ENCODE measurements around the gene FUS. TPM values are rescaled to one million over a fixed set of nuclear protein-coding genes. Genes with fewer than 3 reads are reported as not detected.
A peak's percentile ranks its signal among the peaks of the same experiment; 100 is the strongest.

Gene FUS
- total and polyA plus RNA-seq, 2 of the 13 experiments (the other 11 are each of a cell fraction or from before 2014, with no cell fraction given) = 68.1 to 168 TPM

- no peak for TF ChIP-seq ISX (CRISPR knock-in tag; conservative IDR thresholded peaks at IDR 0.05)
- TF ChIP-seq LBX2 (CRISPR knock-in tag; IDR thresholded peaks at IDR 0.05; ENCODE audit: borderline replicate concordance) = peak; percentile 38; the same call in 1 of the 2 replicates
- TF ChIP-seq ZNF281 (CRISPR knock-in tag; IDR thresholded peaks at IDR 0.05; ENCODE audit: borderline replicate concordance) = no peak
- no peak for TF ChIP-seq REXO4 (CRISPR knock-in tag; IDR thresholded peaks at IDR 0.05; ENCODE audit: borderline replicate concordance)
- no peak; the same call in 1 of the 2 replicates for TF ChIP-seq ZNF670 (CRISPR knock-in tag; IDR thresholded peaks at IDR 0.05; ENCODE audit: borderline replicate concordance)
- no peak for TF ChIP-seq XRCC5 (optimal IDR thresholded peaks at IDR 0.05; ENCODE audit: low read length)
- TF ChIP-seq ZBTB34 (CRISPR knock-in tag; IDR thresholded peaks at IDR 0.05) = peak; percentile 57; the same call in 1 of the 2 replicates
- TF ChIP-seq ZNF710 (CRISPR knock-in tag; IDR thresholded peaks at IDR 0.05; ENCODE audit: borderline replicate concordance) = no peak
- no peak for TF ChIP-seq NONO (IDR thresholded peaks at IDR 0.05)
- TF ChIP-seq NONO (CRISPR knock-in tag; conservative IDR thresholded peaks at IDR 0.05) = peak; percentile 27; the same call in 1 of the 2 replicates
- peak in 1 of 2 experiments; percentile 3; a peak in 2 of 4 replicates for TF ChIP-seq POLR2A (IDR thresholded peaks at IDR 0.05; ENCODE audit: insufficient read depth in 1 of 2, low read depth in 2 of 2, low read length in 2 of 2)
- no peak for TF ChIP-seq SP1 (IDR thresholded peaks at IDR 0.05)
- no peak for TF ChIP-seq SP1 (CRISPR knock-in tag; IDR thresholded peaks at IDR 0.05)
- no peak for TF ChIP-seq TCF12 (IDR thresholded peaks at IDR 0.05)
- TF ChIP-seq TCF12 (CRISPR knock-in tag; IDR thresholded peaks at IDR 0.05) = no peak
- TF ChIP-seq ZNF550 (CRISPR knock-in tag; IDR thresholded peaks at IDR 0.05; ENCODE audit: borderline replicate concordance) = no peak
- 0 out of 2 replicates have a peak, but pooled peaks have one; percentile 32 for TF ChIP-seq ZNF558 (CRISPR knock-in tag; IDR thresholded peaks at IDR 0.05; ENCODE audit: borderline replicate concordance)
- TF ChIP-seq ZNF672 (CRISPR knock-in tag; IDR thresholded peaks at IDR 0.05) = no peak; the same call in 1 of the 2 replicates
- TF ChIP-seq ATF1 (CRISPR knock-in tag; IDR thresholded peaks at IDR 0.05) = no peak
- TF ChIP-seq ZNF225 (CRISPR knock-in tag; IDR thresholded peaks at IDR 0.05) = 0 out of 2 replicates have a peak, but pooled peaks have one; percentile 15
- no peak for TF ChIP-seq KLF11 (CRISPR knock-in tag; IDR thresholded peaks at IDR 0.05)
- TF ChIP-seq SRF (IDR thresholded peaks at IDR 0.05; ENCODE audit: low read depth, low read length) = no peak
- no peak for TF ChIP-seq ZKSCAN5 (CRISPR knock-in tag; IDR thresholded peaks at IDR 0.05)
- no peak for TF ChIP-seq PTBP1 (IDR thresholded peaks at IDR 0.05; ENCODE audit: low read depth, low read length, poor library complexity, severe bottlenecking)
Observed at GRCh38 chr16:31201582-31202413, 21.9 kb downstream of the FUS start (continued).

All from HepG2 (cell line).